ENCODE measurements around the gene ANO7.

DNA sequence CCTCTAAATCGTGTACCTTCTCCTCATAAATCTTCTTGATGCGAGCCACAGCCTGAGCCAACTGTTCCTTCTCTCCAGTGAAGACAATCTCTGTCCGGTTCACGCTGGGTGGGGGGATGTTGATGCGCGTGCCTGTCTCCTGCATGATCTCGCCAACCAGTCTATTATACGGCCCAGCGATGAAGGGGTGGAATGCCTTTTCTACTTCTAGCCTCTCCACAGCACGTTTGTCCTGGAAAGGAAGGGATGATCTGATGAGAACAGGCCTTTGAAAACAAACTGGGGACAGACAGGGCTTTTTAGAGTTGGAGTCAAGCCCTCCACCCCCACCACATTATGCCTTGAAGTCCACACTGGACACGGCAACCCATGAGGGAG lies 67.7 kb downstream of the ANO7 start:
- TF ChIP-seq CTCF (IDR thresholded peaks at IDR 0.05), result no peak
- no peak for TF ChIP-seq POLR2A (IDR thresholded peaks at IDR 0.05)
